Gastrocnemius medialis (tissue), 4 donors: Measurements from ENCODE around the gene PPIB. TPM values are rescaled to one million over a fixed set of nuclear protein-coding genes. Genes with fewer than 3 reads are reported as not detected.
A peak's percentile ranks its signal among the peaks of the same experiment; 100 is the strongest.

Experiments used
- ATAC-seq, 2 donors: fragments of 150-250 bp; one replicate each; pipeline ENCODE4 v1.9.1; 2016
- DNase-seq, 2 donors: peaks; one replicate each; pipeline ENCODE4 v3.0.0-alpha.2; 2019
- H3K27ac ChIP-seq, 4 donors: fragments of 200-600 bp; sonication (generic); 1 replicate in 1 of 4; 2 replicates in 3 of 4; pipeline ENCODE4 v1.5.1; 2016 to 2018; ENCODE audit warnings: mild to moderate bottlenecking in 2 of 4, moderate library complexity in 1 of 4
- H3K27me3 ChIP-seq, 3 donors: fragments of 200-600 bp; sonication (generic) in 2 of 3; 1 replicate in 1 of 3; 2 replicates in 2 of 3; pipeline versions ENCODE4 v1.5.1 to v1.6.0; 2016 to 2019; ENCODE audit warnings: mild to moderate bottlenecking in 1 of 3, moderate library complexity in 1 of 3
- H3K36me3 ChIP-seq, 2 donors: fragments of 200-600 bp; sonication (generic) in 1 of 2; one replicate each; pipeline ENCODE4 v1.5.1; 2017 to 2018
- H3K4me1 ChIP-seq, 2 donors: fragments of 200-600 bp; sonication (generic) in 1 of 2; one replicate each; pipeline ENCODE4 v1.5.1; 2016 to 2017; ENCODE audit warnings: mild to moderate bottlenecking in 2 of 2
- H3K4me3 ChIP-seq, 4 donors: fragments of 200-600 bp; sonication (generic) in 3 of 4; 1 replicate in 1 of 4; 2 replicates in 3 of 4; pipeline ENCODE4 v1.5.1; 2016 to 2019; ENCODE audit warnings: mild to moderate bottlenecking in 2 of 4
- H3K9me3 ChIP-seq, 3 donors: fragments of 200-600 bp; sonication (generic) in 2 of 3; 1 replicate in 1 of 3; 2 replicates in 2 of 3; pipeline ENCODE4 v1.5.1; 2016 to 2019
- POLR2A ChIP-seq, 2 donors: fragments of 450-650 bp; IDR thresholded peaks; one replicate each; pipeline ENCODE4 v1.6.1; 2017; ENCODE audit warnings: antibody characterized with exemption in 2 of 2, mild to moderate bottlenecking in 2 of 2, moderate library complexity in 2 of 2
- in situ Hi-C, 4 donors: fragments of 200-750 bp; cut with MboI; loops; one replicate each; pipeline versions ENCODE4 v1.15.0 to v1.8.0; 2017; ENCODE audit warnings: low sequenced_read_pairs in 4 of 4
- intact Hi-C: fragments of 100-400 bp; cut with DNase I; formaldehyde crosslinking; loops from one replicate; pipeline ENCODE4 v1.15.1; 2023; ENCODE audit warnings: low total_unique reads
- total RNA-seq, 4 donors: library from RNA; depleted of rRNA; stranded (reverse); fragments of >200 nt; gene quantifications; one replicate each; pipeline versions ENCODE4 v1.1.0 to v1.2.3, GENCODE V29; 2016
- TF ChIP-seq, protein P1 (sequence below), 5 experiments: fragments of 450-650 bp in 3 of 5; fragments of 200-600 bp in 2 of 5; sonication (generic) in 2 of 5; IDR thresholded peaks in 4 of 5; conservative IDR thresholded peaks in 1 of 5; 1 replicate in 4 of 5; 2 replicates in 1 of 5; pipeline ENCODE4 v1.5.1; 2016 to 2019; ENCODE audit warnings: antibody characterized with exemption in 5 of 5, mild to moderate bottlenecking in 3 of 5, moderate library complexity in 3 of 5

Gene PPIB
- total RNA-seq, 4 donors from 2014 or later: 26.8 to 78.5 (median 40.2) TPM

DNA sequence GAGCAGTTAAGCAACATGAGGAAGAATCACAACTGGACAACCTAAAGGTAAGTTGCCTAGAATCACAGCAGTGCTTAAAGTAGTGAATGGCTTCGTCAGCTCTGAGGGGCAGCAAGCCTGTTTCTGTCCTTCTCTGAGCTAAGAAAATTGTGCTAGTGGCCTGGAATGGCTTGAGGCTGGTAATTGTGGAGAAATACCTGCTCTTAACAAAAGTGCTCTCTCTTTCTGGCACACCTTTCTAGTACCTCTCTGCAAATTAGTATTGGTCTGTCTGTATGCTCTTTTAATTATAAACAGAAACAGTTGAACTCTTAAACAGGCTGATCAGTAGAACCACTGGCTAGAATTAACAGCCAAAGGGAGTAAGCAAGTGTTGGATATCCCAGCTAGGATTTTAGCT lies 55.5 kb downstream of the PPIB start:
- in situ Hi-C loops (no loop called here), intact Hi-C loops (loop anchor here (5.0 to 10.0 kb wide), 2 partner anchors 55 to 247 kb away; partner anchors contain the start of genes CSNK1G1 and PPIB)
- Histone ChIP-seq H3K9me3 (no peaks in the 10 kb centered on the region), H3K4me1 (peaks cover 63 to 96% of the 10 kb centered on the region in 2 donors), H3K27me3 (no peaks in the 10 kb centered on the region), H3K27ac (peak overlapping the region in 2 of 4 donors; percentile 13 to 55), H3K36me3 (peaks cover 0 to under 1% of the 10 kb centered on the region in 2 donors), H3K4me3 (no peak overlapping the region)
- DNase-seq: no peak
- TF ChIP-seq POLR2A (IDR thresholded peaks at IDR 0.05): no peak
- TF ChIP-seq, protein P1, sequence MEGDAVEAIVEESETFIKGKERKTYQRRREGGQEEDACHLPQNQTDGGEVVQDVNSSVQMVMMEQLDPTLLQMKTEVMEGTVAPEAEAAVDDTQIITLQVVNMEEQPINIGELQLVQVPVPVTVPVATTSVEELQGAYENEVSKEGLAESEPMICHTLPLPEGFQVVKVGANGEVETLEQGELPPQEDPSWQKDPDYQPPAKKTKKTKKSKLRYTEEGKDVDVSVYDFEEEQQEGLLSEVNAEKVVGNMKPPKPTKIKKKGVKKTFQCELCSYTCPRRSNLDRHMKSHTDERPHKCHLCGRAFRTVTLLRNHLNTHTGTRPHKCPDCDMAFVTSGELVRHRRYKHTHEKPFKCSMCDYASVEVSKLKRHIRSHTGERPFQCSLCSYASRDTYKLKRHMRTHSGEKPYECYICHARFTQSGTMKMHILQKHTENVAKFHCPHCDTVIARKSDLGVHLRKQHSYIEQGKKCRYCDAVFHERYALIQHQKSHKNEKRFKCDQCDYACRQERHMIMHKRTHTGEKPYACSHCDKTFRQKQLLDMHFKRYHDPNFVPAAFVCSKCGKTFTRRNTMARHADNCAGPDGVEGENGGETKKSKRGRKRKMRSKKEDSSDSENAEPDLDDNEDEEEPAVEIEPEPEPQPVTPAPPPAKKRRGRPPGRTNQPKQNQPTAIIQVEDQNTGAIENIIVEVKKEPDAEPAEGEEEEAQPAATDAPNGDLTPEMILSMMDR (IDR thresholded peaks at IDR 0.05 in 4 of 5, conservative IDR thresholded peaks at IDR 0.05 in 1 of 5): no peak
- no peak for ATAC-seq

Other genes starting within 250 kb of the PPIB start
- gene DAPK2, start 116.5 kb downstream of the PPIB start, total RNA-seq: 10 to 100 TPM; 28.5 to 70.8 (median 52.7) TPM
- gene CIAO2A, start 69.2 kb downstream of the PPIB start, total RNA-seq: 10 to 100 TPM; 26.6 to 65.2 (median 55.1) TPM
- gene SNX1, start 67.0 kb downstream of the PPIB start, total RNA-seq: 10 to 100 TPM; 26.7 to 39.3 (median 34.1) TPM
- under 1 TPM in 2 of 4 donors, not detected in 2; 0.09 to 0.87 TPM for gene SNX22, start 11.3 kb downstream of the PPIB start, total RNA-seq
- 10 to 100 TPM in 1 of 4 donors, 1 to 10 TPM in 3; 5.3 to 26.6 (median 6.5) TPM for gene CSNK1G1, start 193.2 kb upstream of the PPIB start, total RNA-seq
- 1 to 10 TPM in 1 of 4 donors, not detected in 3; 1.6 TPM for gene PCLAF, start 218.4 kb upstream of the PPIB start, total RNA-seq
- 1 to 10 TPM; 1.9 to 5.3 (median 3.4) TPM for gene TRIP4, start 224.8 kb upstream of the PPIB start, total RNA-seq